Left lung (tissue), 14 donors: ENCODE results near the gene PPP6C. TPM values are rescaled to one million over a fixed set of nuclear protein-coding genes. Genes with fewer than 3 reads are reported as not detected.
A peak's percentile ranks its signal among the peaks of the same experiment; 100 is the strongest.
"Not testable (repeated sequence)": the region's sequence is repeated elsewhere in the genome, so short reads cannot be mapped to it uniquely, and the experiment has no call there.

Source experiments
- ATAC-seq: fragments of 200-7000 bp; cut with Tn5 transposase; one replicate; pipeline ENCODE4 v1.9.1; 2020; ENCODE audit warnings: moderate library complexity
- DNase-seq, 4 donors: peaks; one replicate each; pipeline ENCODE4 v3.0.0-alpha.2; 2013 to 2020
- H3K27ac ChIP-seq, 2 donors: fragments of 200-600 bp; sonication (generic) in 1 of 2; one replicate each; pipeline versions ENCODE4 v1.5.0 to v1.8.0; 2020 to 2021
- H3K27me3 ChIP-seq, 2 donors: fragments of 200-600 bp; sonication (generic) in 1 of 2; one replicate each; pipeline versions ENCODE4 v1.5.0 to v1.8.0; 2020 to 2021
- H3K36me3 ChIP-seq, 2 donors: fragments of 200-600 bp; sonication (generic) in 1 of 2; one replicate each; pipeline versions ENCODE4 v1.5.0 to v1.8.0; 2020 to 2021
- H3K4me1 ChIP-seq, 2 donors: fragments of 200-600 bp; one replicate each; pipeline ENCODE4 v1.8.0; 2021
- H3K4me3 ChIP-seq, 2 donors: fragments of 200-600 bp; sonication (generic) in 1 of 2; one replicate each; pipeline versions ENCODE4 v1.5.0 to v1.8.0; 2020 to 2021; ENCODE audit warnings: mild to moderate bottlenecking in 1 of 2
- H3K9me3 ChIP-seq, 2 donors: fragments of 200-600 bp; sonication (generic) in 1 of 2; one replicate each; pipeline versions ENCODE4 v1.5.0 to v1.8.0; 2020 to 2021
- intact Hi-C, 2 donors: fragments of 100-400 bp; cut with DNase I; formaldehyde crosslinking; loops; one replicate each; pipeline versions ENCODE4 v1.11.2 to v1.14.2; 2022
- long read RNA-seq, 12 donors: library from polyadenylated mRNA in 2 of 12; unstranded in 2 of 12; transcript quantifications; one replicate each; pipeline ENCODE4 v2.0.0 and lab custom pipeline, GENCODE V29; 2019 to 2026
- polyA plus RNA-seq, 6 donors: library from polyadenylated mRNA; unstranded; fragments of 120-200 nt; gene quantifications; one replicate each; pipeline ENCODE4 v1.2.1, GENCODE V29; 2013; ENCODE audit not compliant: insufficient read length in 6 of 6
- total RNA-seq, 2 donors: library from RNA; stranded (reverse); fragmentation: NEBNext Ultra II Directional; extraction: Animal tissue kit (Norgen Biotek cat#: 25700); gene quantifications; one replicate each; pipeline ENCODE4 v1.2.1, GENCODE V29; 2021
- TF ChIP-seq, protein P1 (sequence below), 2 donors: fragments of 200-600 bp; sonication (generic) in 1 of 2; IDR thresholded peaks; one replicate each; pipeline versions ENCODE4 v1.5.0 to v1.8.0; 2021; ENCODE audit warnings: antibody characterized with exemption in 2 of 2
- donor health status: DM: no; HTN: yes; CAD: no.
- donor health status: DM: no; HTN: no; CAD: no.

Gene PPP6C
- total RNA-seq: 10 to 100 TPM; 43.9 to 47.2 TPM
- 10 to 100 TPM; 39.9 to 50.5 (median 46.1) TPM for polyA plus RNA-seq
- long read RNA-seq, donor 1, full-length matches to known transcripts: 24 of 24 reads
- long read RNA-seq, donor 1, partial matches to known transcripts: 0 of 24 reads
- long read RNA-seq, donor 1, other reads (novel, unspliced or antisense): 0 of 24 reads
- long read RNA-seq, donor 2, full-length matches to known transcripts: 20 of 66 reads
- long read RNA-seq, donor 2, partial matches to known transcripts: 36 of 66 reads
- long read RNA-seq, donor 2, other reads (novel, unspliced or antisense): 10 of 66 reads
- long read RNA-seq, donor 3, full-length matches to known transcripts: 18 of 18 reads
- long read RNA-seq, donor 3, partial matches to known transcripts: 0 of 18 reads
- long read RNA-seq, donor 3, other reads (novel, unspliced or antisense): 0 of 18 reads
- long read RNA-seq, donor 4, full-length matches to known transcripts: 10 of 14 reads
- long read RNA-seq, donor 4, partial matches to known transcripts: 2 of 14 reads
- long read RNA-seq, donor 4, other reads (novel, unspliced or antisense): 2 of 14 reads
- long read RNA-seq, donor 5, full-length matches to known transcripts: 18 of 18 reads
- long read RNA-seq, donor 5, partial matches to known transcripts: 0 of 18 reads
- long read RNA-seq, donor 5, other reads (novel, unspliced or antisense): 0 of 18 reads
- long read RNA-seq, donor 6, full-length matches to known transcripts: 10 of 10 reads
- long read RNA-seq, donor 6, partial matches to known transcripts: 0 of 10 reads
- long read RNA-seq, donor 6, other reads (novel, unspliced or antisense): 0 of 10 reads
- long read RNA-seq, donor 7, full-length matches to known transcripts: 5 of 12 reads
- long read RNA-seq, donor 7, partial matches to known transcripts: 7 of 12 reads
- long read RNA-seq, donor 7, other reads (novel, unspliced or antisense): 0 of 12 reads
- long read RNA-seq, donor 8, full-length matches to known transcripts: 11 of 11 reads
- long read RNA-seq, donor 8, partial matches to known transcripts: 0 of 11 reads
- long read RNA-seq, donor 8, other reads (novel, unspliced or antisense): 0 of 11 reads
- long read RNA-seq, donor 9, full-length matches to known transcripts: 1 of 1 reads
- long read RNA-seq, donor 9, partial matches to known transcripts: 0 of 1 reads
- long read RNA-seq, donor 9, other reads (novel, unspliced or antisense): 0 of 1 reads
- long read RNA-seq, donor 10, full-length matches to known transcripts: 10 of 12 reads
- long read RNA-seq, donor 10, partial matches to known transcripts: 1 of 12 reads
- long read RNA-seq, donor 10, other reads (novel, unspliced or antisense): 1 of 12 reads
- long read RNA-seq, donor 11, full-length matches to known transcripts: 26 of 59 reads
- long read RNA-seq, donor 11, partial matches to known transcripts: 27 of 59 reads
- long read RNA-seq, donor 11, other reads (novel, unspliced or antisense): 6 of 59 reads
- long read RNA-seq, donor 12, full-length matches to known transcripts: 7 of 21 reads
- long read RNA-seq, donor 12, partial matches to known transcripts: 14 of 21 reads
- long read RNA-seq, donor 12, other reads (novel, unspliced or antisense): 0 of 21 reads

DNA sequence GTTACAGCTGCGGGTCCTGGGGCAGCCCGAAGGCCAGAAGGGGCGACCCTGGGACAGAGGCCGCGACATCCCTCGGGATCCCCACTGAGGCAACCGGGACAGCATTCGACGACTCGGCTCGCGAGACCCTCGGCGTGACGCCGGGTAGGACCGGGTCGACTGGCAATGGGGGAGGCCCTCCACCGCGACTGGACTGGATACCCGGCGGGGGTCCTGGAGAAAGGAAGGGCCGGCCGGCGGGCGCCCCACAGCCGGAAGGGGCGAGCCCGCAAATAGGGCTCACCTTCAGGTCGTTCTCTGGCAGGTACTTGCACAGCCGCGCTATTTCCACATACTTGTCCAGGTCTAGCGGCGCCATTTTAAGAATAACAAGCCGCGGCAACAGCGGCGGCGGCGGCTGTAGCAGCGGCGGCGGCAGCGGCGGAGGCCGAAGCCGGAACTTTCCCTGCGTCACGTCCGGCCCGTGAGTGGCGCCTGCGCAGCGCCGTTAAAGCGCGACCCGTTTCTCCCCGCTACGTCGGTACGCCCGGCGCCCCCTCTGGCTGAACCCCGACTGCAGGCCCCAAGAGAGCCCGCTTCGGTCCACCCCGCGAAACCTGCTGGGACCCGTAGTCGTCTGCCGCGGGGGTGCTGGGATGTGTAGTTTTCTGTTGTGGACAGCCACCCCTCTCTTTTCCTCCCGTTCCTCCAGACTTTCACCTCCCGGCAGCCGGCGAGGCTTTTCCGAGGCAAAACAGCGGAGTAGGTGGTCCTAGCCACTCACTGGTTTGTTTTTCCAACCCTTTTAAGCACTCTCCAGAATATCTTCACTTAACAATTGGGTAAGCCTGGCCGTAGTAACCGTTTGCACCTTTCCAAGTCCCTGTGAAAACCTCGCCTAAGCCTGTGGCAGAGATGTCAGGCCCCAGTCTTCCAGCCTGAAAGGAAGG is at the start of gene PPP6C:
TSS of gene PPP6C (minus strand) at position 443 of the 929 bp plus-strand sequence. CDS start at position 358, 85 bp downstream.
- no peaks in the 10 kb centered on the region for H3K27me3 ChIP-seq
- TF ChIP-seq, protein P1, sequence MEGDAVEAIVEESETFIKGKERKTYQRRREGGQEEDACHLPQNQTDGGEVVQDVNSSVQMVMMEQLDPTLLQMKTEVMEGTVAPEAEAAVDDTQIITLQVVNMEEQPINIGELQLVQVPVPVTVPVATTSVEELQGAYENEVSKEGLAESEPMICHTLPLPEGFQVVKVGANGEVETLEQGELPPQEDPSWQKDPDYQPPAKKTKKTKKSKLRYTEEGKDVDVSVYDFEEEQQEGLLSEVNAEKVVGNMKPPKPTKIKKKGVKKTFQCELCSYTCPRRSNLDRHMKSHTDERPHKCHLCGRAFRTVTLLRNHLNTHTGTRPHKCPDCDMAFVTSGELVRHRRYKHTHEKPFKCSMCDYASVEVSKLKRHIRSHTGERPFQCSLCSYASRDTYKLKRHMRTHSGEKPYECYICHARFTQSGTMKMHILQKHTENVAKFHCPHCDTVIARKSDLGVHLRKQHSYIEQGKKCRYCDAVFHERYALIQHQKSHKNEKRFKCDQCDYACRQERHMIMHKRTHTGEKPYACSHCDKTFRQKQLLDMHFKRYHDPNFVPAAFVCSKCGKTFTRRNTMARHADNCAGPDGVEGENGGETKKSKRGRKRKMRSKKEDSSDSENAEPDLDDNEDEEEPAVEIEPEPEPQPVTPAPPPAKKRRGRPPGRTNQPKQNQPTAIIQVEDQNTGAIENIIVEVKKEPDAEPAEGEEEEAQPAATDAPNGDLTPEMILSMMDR (IDR thresholded peaks at IDR 0.05): peak; percentile 47 to 85
- ATAC-seq (peak; percentile 99), DNase-seq (peak; percentile 95 to 99 (median 98))
- peak within 1 kb of the TSS; percentile 89 to 91 for H3K27ac ChIP-seq
- peak within 1 kb of the TSS; percentile 75 to 99 for H3K4me3 ChIP-seq
- intact Hi-C loops: no loop called here
- H3K4me1 ChIP-seq: peaks cover 7 to 46% of the 10 kb centered on the region in 2 donors
- peaks cover 0 to 6% of the 10 kb centered on the region in 2 donors for H3K36me3 ChIP-seq
- no peaks in the 10 kb centered on the region for H3K9me3 ChIP-seq

- peaks cover 6 to 59% of the 10 kb centered on the region in 2 donors for H3K36me3 ChIP-seq
- no peak overlapping the region for H3K27ac ChIP-seq
- H3K4me3 ChIP-seq: peak overlapping the region; percentile 80 to 99
- H3K4me1 ChIP-seq: peaks cover 45 to 77% of the 10 kb centered on the region in 2 donors
- no peak for DNase-seq
- H3K27me3 ChIP-seq: no peaks in the 10 kb centered on the region
- ATAC-seq: no peak
- no peaks in the 10 kb centered on the region for H3K9me3 ChIP-seq
- intact Hi-C loops: no loop called here
- TF ChIP-seq, protein P1 (IDR thresholded peaks at IDR 0.05): no peak
Measured at GRCh38 chr9:125238915-125239446, 49.4 kb upstream of the PPP6C start.

DNA sequence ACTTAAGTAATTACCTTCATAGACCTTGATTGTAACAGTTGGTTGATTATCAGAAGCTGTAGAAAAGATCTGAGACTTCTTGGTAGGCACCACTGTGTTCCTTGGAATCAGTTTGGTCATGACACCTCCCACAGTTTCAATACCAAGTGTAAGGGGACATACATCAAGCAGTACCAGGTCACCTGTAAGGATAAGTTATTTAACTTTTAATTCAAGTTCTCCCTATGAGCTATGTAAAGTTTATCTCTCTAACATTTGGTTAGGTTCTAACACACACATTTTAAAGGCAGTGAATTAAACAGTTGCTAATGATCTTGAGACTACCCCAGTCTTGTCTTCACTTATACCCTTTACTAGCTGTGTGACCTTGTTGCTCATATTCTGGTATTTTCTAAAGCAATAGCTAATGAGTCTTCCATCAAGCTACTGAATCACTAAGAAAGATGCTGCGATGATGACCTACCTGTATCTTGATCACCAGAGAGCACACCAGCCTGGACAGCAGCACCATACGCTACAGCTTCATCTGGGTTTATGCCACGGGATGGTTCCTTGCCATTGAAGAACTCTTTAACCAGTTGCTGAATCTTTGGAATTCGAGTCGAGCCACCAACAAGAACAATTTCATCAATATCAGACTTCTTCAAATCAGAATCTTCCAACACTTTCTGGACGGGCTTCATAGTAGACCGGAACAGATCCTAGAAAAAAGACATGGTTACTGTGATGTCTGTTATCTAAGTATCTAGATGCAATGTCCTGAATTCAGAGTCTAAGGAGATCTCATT is 48.7 kb upstream of the PPP6C start:
- ATAC-seq (no peak), DNase-seq (no peak)
- H3K9me3 ChIP-seq: no peaks in the 10 kb centered on the region
- peaks cover 6 to 66% of the 10 kb centered on the region in 2 donors for H3K36me3 ChIP-seq
- intact Hi-C loops: no loop called here
- H3K27me3 ChIP-seq: no peaks in the 10 kb centered on the region
- H3K27ac ChIP-seq: no peak overlapping the region
- peaks cover 43 to 72% of the 10 kb centered on the region in 2 donors for H3K4me1 ChIP-seq
- TF ChIP-seq, protein P1 (IDR thresholded peaks at IDR 0.05): no peak
- H3K4me3 ChIP-seq: peak overlapping the region; percentile 80 to 99

GRCh38 chr9:125236520-125237159 is 47.0 kb upstream of the PPP6C start:
- ATAC-seq: not testable (repeated sequence)

More at GRCh38 chr9:125236520-125237159, 47.0 kb upstream of the PPP6C start:
- H3K27me3 ChIP-seq, intact Hi-C loops, DNase-seq, H3K27ac ChIP-seq, H3K9me3 ChIP-seq: not testable (repeated sequence)
- Histone ChIP-seq H3K36me3 (peaks cover 6 to 76% of the 10 kb centered on the region in 2 donors), H3K4me3 (peak overlapping the region in 1 of 2 donors; percentile 80), H3K4me1 (peaks cover 38 to 56% of the 10 kb centered on the region in 2 donors)
